T-helper 17 cell (primary cell): ENCODE measurements around the gene APOB. TPM values are rescaled to one million over a fixed set of nuclear protein-coding genes. Genes with fewer than 3 reads are reported as not detected.

Experiments used
- total RNA-seq, 4 donors: library from RNA in 2 of 4; stranded (reverse) in 2 of 4; gene quantifications; one replicate each; pipeline ENCODE4 v1.2.3 and lab custom pipeline; 2022 to 2026

Gene APOB
- total RNA-seq, 2 donors from 2014 or later: not detected

Other genes with a start within 250 kb of the APOB start
- gene LDAH, start 221.0 kb downstream of the APOB start, total RNA-seq: 10 to 100 TPM; 11.2 to 14.1 TPM
- gene TDRD15, start 79.9 kb upstream of the APOB start, total RNA-seq: under 1 TPM in 1 of 2 donors, not detected in 1; 0.13 TPM